Measurements from ENCODE around the gene ADGRB2. TPM values are rescaled to one million over a fixed set of nuclear protein-coding genes. Genes with fewer than 3 reads are reported as not detected.

The ADGRB2 gene
- polyA plus RNA-seq, 3 donors: 13.5 to 18.2 (median 17.8) TPM

DNA sequence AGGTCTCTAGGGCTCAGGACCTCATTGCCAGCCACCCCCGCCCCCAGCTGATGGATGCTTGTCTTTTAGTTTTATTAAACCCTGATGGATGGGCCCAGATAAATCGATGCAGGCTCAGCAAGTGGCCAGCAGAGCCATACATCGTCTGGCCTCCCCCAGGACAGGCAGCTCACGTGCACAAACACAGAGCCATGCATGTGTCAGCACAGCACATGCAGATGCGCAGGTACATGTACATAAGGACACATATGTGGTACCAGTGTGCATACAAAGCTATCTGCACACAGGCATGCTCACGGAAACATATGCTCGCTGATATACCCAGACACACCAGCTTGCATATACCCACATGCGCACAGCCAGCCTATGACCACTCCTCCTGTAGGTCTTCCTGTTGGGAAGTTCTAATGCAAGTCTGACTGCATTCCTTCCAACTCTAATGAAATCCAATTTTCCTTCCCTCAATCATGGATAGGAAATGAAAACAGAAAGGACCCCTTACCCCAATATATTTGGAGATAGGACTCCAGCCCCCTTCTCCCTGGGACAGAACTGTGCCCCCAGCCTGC, 61.2 kb downstream of the ADGRB2 start:
- no peak for DNase-seq

GRCh38 chr1:31701091-31701736, 62.9 kb downstream of the ADGRB2 start:
- DNase-seq: peak; percentile 62

DNA sequence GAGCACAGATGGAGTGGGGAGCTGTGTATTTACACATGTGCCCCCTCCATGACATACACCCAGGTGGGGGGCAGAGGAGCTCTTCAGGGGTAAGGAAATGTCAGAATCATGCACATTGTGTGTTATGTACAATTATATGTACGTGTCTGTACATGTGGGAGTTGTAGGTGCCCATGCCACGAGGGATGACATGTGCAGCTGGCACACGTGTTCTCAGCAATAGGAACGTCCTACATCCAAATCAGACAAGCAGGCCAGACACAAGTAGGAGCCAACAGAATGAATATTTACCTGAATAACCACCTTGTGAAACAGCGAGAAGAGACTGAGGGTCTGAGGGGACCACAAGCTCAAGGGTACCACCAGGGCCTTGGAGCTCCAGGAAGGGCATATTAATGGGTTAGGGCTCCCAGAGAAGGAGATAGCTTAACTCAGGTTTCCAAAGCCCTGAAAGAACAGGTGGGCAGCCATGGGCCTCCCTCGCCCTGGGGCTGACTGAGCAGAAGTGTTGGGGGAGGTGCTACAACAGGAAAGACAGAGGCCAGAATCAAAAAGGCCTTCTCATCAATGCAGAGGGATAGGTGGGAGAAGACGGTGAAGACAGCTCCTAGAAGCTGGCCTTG, 63.6 kb downstream of the ADGRB2 start:
- DNase-seq: no peak

GRCh38 chr1:31699341-31699891, 64.7 kb downstream of the ADGRB2 start:
- no peak for DNase-seq

- no peak for DNase-seq
Observed at GRCh38 chr1:31697369-31697984, 66.7 kb downstream of the ADGRB2 start.

DNA sequence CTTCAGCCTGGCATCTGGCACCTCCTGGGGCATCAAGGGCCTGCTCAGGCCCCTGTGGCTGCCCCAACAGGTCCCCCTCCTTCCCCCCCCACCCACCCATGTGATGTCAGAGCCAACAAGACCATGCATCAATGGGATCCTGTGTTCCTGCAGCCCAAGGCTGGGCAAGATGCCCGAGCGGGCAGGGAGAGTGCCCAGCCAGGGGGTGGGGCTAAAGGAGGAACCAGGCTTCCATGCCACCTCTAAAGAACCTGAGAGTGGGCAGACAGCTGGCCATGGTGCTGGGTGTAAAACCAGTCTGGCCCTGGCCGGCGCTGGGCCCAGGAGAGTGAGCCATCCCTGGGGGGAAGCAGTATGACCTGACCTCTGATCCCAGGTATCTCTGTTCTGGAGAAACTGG, 67.9 kb downstream of the ADGRB2 start:
- DNase-seq: no peak

DNA sequence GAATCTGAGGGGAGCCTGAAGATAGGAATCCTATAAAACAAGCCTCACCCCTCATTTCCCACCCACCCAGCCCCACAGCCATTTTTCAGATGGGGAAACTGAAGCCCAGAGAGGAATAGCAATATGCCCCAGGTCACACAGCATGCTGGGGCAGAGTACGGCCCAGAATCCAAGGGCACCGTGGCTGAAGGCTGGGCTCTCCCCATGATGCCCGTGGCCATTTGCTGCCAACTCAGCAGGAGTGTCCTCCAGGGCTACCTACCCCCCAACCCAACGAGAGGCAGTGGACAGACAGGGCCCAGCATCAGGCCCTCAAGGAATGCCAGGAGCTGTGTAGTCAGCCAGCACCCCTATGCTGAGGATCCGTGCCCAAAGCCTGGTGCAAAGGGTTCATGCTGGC, 68.8 kb downstream of the ADGRB2 start:
- no peak for DNase-seq

DNA sequence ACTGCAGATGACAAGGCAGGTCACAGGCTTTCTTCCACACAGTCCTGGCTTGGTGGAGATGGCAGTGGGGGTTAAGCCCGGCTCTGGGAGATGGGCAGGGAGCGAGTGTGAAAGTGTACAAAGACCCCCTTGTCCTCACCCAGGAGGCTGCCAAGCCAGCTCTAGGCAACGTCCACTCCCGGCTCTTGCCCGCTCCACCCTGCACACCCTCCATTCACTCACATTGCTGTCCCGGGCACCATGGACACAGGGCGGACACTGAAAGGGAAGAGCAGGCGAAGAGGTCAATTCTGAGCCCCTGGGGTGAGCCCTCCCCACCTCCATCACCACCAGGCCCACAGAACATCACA, 69.2 kb downstream of the ADGRB2 start:
- no peak for DNase-seq

DNA sequence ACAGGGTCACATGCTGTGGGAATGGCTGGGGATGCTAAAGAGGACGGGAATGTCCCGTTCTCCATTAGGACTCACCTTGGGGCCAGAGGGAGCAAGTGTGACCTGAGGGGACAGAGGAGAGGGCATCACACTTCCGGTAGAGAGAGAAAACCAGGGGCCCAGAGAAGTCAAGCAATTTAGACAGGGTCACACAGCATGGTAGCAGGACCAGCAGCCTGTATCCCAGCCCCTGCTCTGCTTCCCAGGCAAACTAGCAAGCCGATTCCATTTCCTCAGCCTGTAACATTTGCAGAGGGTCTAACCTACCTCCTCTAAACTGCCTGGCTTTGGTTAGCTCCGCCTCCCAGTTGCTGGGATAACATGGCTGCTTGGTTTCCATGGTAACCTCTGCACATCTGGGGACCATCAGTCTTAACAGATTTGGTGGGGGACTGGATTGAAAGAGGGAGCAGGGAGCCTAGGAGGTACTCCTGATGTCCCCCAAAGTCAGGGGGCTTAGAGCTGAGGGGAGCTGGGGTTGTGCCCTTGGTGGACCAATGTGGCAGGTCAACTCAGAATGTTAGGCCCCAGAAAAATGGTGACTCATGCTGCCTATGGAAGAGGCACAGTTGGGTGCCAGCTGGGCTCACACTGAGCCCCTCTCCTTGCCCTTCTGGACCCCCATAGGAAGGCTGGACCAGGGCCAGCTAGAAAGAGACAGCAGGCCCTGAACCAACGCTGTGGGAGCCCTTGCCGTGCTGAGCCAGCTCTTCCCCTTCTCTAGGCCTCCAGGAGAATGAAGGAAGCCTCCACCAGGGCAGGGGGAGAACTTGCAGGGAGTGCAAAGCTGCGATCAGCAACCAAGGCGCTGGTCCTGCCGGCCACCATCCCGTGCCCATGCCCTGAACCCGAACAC, 69.8 kb downstream of the ADGRB2 start:
- DNase-seq: no peak

GRCh38 chr1:31693231-31693630, 70.9 kb downstream of the ADGRB2 start:
- no peak for DNase-seq

- DNase-seq: no peak
Observed at GRCh38 chr1:31691951-31692350, 72.2 kb downstream of the ADGRB2 start.

GRCh38 chr1:31691446-31691845, 72.7 kb downstream of the ADGRB2 start:
- no peak for DNase-seq

GRCh38 chr1:31690921-31691320, 73.2 kb downstream of the ADGRB2 start:
- DNase-seq: no peak

GRCh38 chr1:31689854-31690253, 74.3 kb downstream of the ADGRB2 start:
- no peak for DNase-seq

DNA sequence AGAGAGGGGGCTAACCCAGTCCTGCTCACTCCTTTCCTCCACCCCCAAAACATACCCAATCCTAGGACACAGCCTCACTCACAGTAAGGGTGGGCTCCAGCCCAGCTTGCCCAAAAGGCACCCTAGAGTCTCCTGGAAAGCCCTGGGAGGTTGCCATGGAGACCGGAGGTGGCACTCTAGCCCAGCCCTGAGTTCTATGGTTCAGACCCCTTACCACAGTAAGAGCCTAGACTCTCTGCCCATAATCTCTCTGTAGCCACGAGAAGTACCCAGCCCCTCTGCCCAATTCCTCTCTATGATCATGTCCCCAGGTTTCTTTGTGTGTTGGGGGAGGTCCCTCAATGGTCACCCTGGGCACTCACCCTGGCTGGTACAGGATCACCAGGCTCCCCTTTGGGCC, 74.8 kb downstream of the ADGRB2 start:
- no peak for DNase-seq

GRCh38 chr1:31688233-31688918, 75.8 kb downstream of the ADGRB2 start:
- DNase-seq: no peak

DNA sequence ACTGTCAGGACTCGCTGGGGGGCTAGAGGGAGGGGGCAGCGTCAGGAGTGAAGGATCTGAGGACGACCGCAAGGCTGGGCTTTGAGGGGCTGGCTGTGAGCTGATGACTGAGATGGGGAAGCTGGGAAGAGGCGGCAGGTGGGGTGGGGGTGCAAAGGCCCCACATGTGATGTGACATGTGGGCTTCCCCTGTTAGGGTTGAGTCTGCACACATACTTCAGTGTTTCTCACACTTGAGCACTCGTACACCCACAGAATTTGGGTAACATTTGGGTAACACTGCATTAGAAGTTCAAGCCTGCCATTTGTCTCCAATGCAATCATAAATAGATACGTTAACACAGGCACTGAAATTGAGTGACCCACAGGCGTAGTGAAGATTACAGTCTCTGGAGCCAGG, 76.5 kb downstream of the ADGRB2 start:
- no peak for DNase-seq

GRCh38 chr1:31685795-31686194, 78.3 kb downstream of the ADGRB2 start:
- DNase-seq: no peak

DNA sequence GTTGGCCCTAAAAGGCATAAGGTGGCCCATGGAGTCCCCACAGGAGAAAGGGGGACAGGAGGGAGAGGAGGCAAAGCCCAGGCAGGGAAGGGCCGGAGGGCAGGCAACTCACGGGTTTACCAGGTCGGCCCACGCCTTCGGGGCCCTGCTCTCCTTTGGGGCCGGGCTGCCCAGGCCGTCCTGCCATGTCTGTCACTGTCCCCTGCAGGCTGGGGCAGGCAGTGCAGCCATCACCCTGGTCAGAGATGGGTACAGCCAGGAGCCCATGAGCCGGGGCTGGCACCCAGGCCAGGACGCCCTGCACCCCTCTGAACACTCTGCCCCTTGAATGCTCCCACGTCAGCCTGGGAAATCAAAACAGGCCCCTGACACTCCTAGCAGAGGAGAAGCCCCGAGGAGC, 80.1 kb downstream of the ADGRB2 start:
- no peak for DNase-seq

DNA sequence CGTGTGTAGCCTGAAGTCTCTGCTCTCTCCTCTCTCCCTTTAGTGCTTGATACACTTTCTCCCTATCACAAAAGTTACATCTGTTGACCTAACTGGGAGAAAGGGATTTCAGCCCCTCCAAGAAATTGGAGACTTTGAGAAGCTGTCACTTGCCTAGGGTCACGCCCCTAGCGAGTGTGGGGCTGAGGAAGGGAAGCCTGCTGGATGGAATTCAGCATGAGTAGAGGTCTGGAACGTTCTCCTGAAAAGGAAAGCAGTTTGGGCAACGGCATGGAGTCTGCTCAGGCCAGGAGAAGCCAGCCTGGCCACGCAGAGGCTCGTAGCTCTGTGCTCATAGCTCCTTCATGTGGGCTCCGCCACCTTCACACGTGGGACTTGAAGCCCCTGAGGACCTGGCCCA, 82.7 kb downstream of the ADGRB2 start:
- DNase-seq: no peak

- DNase-seq: no peak
Observed at GRCh38 chr1:31679676-31680230, 84.4 kb downstream of the ADGRB2 start.
